AG09309 (cell line): Measurements from ENCODE around the gene CTTNBP2.

ENCODE experiments used
- DNase-seq: peaks from one replicate; pipeline ENCODE4 v3.0.0-alpha.2; 2010; ENCODE audit warnings: low read depth
- H3K4me3 ChIP-seq: 2 replicates; pipeline ENCODE4 v1.5.1; 2011; ENCODE audit warnings: mild to moderate bottlenecking, low read depth, low read length, moderate library complexity; ENCODE audit not compliant: control insufficient read depth
- TF ChIP-seq, protein P1 (sequence below): IDR thresholded peaks from 2 replicates; pipeline ENCODE4 v1.5.1; 2011; ENCODE audit warnings: mild to moderate bottlenecking, low read depth, low read length, inconsistent platforms; ENCODE audit not compliant: insufficient read depth, control insufficient read depth; ENCODE audit errors: missing control alignments

CTTNBP2 gene

GRCh38 chr7:117828825-117829224 lies 44.4 kb downstream of the CTTNBP2 start:
- TF ChIP-seq, protein P1, sequence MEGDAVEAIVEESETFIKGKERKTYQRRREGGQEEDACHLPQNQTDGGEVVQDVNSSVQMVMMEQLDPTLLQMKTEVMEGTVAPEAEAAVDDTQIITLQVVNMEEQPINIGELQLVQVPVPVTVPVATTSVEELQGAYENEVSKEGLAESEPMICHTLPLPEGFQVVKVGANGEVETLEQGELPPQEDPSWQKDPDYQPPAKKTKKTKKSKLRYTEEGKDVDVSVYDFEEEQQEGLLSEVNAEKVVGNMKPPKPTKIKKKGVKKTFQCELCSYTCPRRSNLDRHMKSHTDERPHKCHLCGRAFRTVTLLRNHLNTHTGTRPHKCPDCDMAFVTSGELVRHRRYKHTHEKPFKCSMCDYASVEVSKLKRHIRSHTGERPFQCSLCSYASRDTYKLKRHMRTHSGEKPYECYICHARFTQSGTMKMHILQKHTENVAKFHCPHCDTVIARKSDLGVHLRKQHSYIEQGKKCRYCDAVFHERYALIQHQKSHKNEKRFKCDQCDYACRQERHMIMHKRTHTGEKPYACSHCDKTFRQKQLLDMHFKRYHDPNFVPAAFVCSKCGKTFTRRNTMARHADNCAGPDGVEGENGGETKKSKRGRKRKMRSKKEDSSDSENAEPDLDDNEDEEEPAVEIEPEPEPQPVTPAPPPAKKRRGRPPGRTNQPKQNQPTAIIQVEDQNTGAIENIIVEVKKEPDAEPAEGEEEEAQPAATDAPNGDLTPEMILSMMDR = no peak
- DNase-seq = no peak

GRCh38 chr7:117827862-117828261 lies 45.4 kb downstream of the CTTNBP2 start:
- no peak overlapping the region for H3K4me3 ChIP-seq
- TF ChIP-seq, protein P1 = no peak
- DNase-seq = no peak

More at GRCh38 chr7:117828825-117829224, 44.4 kb downstream of the CTTNBP2 start:
- no peak overlapping the region for H3K4me3 ChIP-seq

GRCh38 chr7:117825132-117825531 lies 48.1 kb downstream of the CTTNBP2 start:
- no peak overlapping the region for H3K4me3 ChIP-seq
- TF ChIP-seq, protein P1 = no peak
- no peak for DNase-seq

DNA sequence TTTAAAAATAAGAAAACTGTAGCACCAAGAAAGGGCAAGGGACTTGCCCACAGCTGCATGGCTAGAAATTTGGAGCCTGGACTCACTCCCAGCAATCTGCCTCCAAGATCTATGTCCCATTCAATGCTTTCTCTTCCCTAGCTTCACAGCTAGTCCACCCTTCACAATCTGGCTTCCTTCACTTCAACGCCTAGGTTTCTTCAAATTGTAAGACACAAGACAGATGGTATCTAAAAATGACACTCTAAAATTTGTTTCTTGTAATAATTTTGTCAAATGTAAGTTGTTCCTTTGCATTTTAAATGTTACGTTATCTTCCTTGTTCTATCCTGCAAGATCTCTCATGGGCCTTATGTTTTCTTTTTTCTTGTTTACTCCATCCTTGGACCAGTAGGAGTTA lies 48.6 kb downstream of the CTTNBP2 start:
- TF ChIP-seq, protein P1 = no peak
- DNase-seq = no peak

DNA sequence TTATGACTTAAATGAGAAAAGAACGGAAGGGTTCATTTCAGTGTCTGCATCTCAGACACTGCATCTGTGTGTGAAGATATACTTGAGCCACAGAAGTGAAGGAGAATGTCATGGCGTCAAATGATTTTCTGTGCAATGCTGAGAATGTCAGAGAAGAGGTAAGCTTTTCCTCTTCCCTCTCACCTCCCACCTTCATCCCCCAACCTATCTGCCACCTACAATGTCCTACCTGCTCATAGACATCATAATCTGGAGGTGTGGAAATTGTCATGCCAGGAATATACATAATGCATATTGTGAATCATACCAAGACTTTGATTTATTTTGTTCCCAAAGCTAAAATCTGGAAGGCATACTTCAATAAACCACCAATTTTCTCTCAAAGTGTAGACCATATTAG lies 53.7 kb downstream of the CTTNBP2 start:
- no peak for DNase-seq
- no peak overlapping the region for H3K4me3 ChIP-seq
- TF ChIP-seq, protein P1 = no peak

More for the DNA sequence above, 48.6 kb downstream of the CTTNBP2 start:
- H3K4me3 ChIP-seq = no peak overlapping the region

- TF ChIP-seq, protein P1 = no peak
Measured at GRCh38 chr7:117818232-117818631, 55.0 kb downstream of the CTTNBP2 start.

GRCh38 chr7:117816727-117817126 lies 56.5 kb downstream of the CTTNBP2 start:
- H3K4me3 ChIP-seq = no peak overlapping the region
- TF ChIP-seq, protein P1 = no peak
- DNase-seq = no peak

More at GRCh38 chr7:117818232-117818631, 55.0 kb downstream of the CTTNBP2 start:
- DNase-seq = no peak
- no peak overlapping the region for H3K4me3 ChIP-seq
